ENCODE data around the gene FBRSL1. TPM values are rescaled to one million over a fixed set of nuclear protein-coding genes. Genes with fewer than 3 reads are reported as not detected.

Gene FBRSL1
- total RNA-seq, 1 experiment from 2014 or later = 45.3 TPM

- Histone ChIP-seq H3K4me2 (ENCODE audit: low read length) (peak overlapping the region; percentile 7; the same call in 1 of the 2 replicates), H2AFZ (ENCODE audit: low read length) (no peak overlapping the region), H3K79me2 (ENCODE audit: low read length) (peaks cover 91% of the 10 kb centered on the region), H3K27ac (ENCODE audit: low read length) (no peak overlapping the region), H3K9me2 (replicated peaks; ENCODE audit: low read length) (no peaks in the 10 kb centered on the region), H3K9ac (ENCODE audit: low read length) (no peak overlapping the region), H4K20me1 (ENCODE audit: low read length) (peaks cover 84% of the 10 kb centered on the region), H3K4me1 (ENCODE audit: insufficient read depth, low read length) (peaks cover 19% of the 10 kb centered on the region), H3K36me3 (ENCODE audit: low read depth, low read length) (no peaks in the 10 kb centered on the region), H3K27me3 (ENCODE audit: low read length) (no peaks in the 10 kb centered on the region), H3K4me3 (ENCODE audit: low read length) (no peak overlapping the region), H3F3A (ENCODE audit: low read length, unreplicated experiment) (no peaks in the 10 kb centered on the region), H3K9me3 (ENCODE audit: low read length) (no peaks in the 10 kb centered on the region)
- ChIA-PET CTCF (no interaction called here), POLR2A (ENCODE audit: unreplicated experiment) (no interaction called here)
- BruUV-seq (replicated peaks) = no TSS peak
- peak; percentile 59 for DNase-seq
- intact Hi-C loops (cut with micrococcal nuclease) = no loop called here
- TF ChIP-seq, protein P1, sequence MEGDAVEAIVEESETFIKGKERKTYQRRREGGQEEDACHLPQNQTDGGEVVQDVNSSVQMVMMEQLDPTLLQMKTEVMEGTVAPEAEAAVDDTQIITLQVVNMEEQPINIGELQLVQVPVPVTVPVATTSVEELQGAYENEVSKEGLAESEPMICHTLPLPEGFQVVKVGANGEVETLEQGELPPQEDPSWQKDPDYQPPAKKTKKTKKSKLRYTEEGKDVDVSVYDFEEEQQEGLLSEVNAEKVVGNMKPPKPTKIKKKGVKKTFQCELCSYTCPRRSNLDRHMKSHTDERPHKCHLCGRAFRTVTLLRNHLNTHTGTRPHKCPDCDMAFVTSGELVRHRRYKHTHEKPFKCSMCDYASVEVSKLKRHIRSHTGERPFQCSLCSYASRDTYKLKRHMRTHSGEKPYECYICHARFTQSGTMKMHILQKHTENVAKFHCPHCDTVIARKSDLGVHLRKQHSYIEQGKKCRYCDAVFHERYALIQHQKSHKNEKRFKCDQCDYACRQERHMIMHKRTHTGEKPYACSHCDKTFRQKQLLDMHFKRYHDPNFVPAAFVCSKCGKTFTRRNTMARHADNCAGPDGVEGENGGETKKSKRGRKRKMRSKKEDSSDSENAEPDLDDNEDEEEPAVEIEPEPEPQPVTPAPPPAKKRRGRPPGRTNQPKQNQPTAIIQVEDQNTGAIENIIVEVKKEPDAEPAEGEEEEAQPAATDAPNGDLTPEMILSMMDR (conservative IDR thresholded peaks at IDR 0.05; ENCODE audit: low read depth, low read length) = no peak
- TF ChIP-seq EZH2phosphoT487 (IDR thresholded peaks at IDR 0.05; ENCODE audit: borderline replicate concordance, low read length) (no peak), EZH2 (IDR thresholded peaks at IDR 0.05; ENCODE audit: low read length, unreplicated experiment) (no peak)
- ATAC-seq = peak; percentile 70
Measured at GRCh38 chr12:132503618-132504204, 13.8 kb downstream of the FBRSL1 start.

DNA sequence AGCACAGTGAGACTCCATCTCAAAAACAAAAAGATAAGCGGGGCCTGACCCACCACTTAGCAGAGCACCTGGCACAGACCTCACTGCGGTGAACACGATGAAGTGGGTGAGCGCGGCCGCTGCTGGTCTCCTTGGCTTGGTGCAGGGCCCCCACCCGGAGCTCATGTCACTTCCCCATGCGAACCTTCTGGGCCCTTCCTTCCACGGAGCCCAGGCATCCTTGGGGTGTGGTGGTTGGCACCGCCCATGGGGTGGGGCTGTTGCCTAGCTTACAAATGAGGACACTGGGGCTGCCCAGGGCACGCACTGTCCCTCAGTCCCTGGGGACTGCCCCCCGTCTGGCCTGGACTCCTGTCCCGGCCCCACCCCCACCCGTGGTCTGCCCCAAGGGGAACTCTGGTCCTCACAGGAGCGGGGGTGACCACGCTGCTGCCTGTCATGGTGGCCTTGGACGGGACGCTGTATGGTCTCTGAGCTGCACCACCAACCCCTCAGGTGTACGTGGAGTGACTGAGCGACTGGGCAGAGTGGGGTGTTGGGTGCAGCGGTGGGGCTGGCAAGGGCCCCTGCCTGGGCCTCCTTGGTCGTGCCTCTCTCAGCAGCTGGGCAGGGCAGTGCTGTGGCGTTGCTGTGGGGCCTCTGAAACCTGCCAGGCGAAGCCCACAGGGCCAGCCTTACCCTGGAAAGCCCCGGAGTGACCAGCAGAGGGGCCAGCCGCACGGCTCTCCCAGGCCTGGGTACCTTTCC lies 15.3 kb downstream of the FBRSL1 start:
- Histone ChIP-seq H3K27ac (ENCODE audit: low read length) (no peak overlapping the region), H3K4me3 (ENCODE audit: low read length) (no peak overlapping the region), H3K4me2 (ENCODE audit: low read length) (no peak overlapping the region), H3F3A (ENCODE audit: low read length, unreplicated experiment) (no peaks in the 10 kb centered on the region), H3K36me3 (ENCODE audit: low read depth, low read length) (no peaks in the 10 kb centered on the region), H3K4me1 (ENCODE audit: insufficient read depth, low read length) (peaks cover 19% of the 10 kb centered on the region), H4K20me1 (ENCODE audit: low read length) (peaks cover 72% of the 10 kb centered on the region), H3K9ac (ENCODE audit: low read length) (no peak overlapping the region), H2AFZ (ENCODE audit: low read length) (no peak overlapping the region), H3K9me2 (replicated peaks; ENCODE audit: low read length) (no peaks in the 10 kb centered on the region), H3K27me3 (ENCODE audit: low read length) (no peaks in the 10 kb centered on the region), H3K79me2 (ENCODE audit: low read length) (peaks cover 76% of the 10 kb centered on the region), H3K9me3 (ENCODE audit: low read length) (no peaks in the 10 kb centered on the region)
- TF ChIP-seq EZH2phosphoT487 (IDR thresholded peaks at IDR 0.05; ENCODE audit: borderline replicate concordance, low read length) (no peak), EZH2 (IDR thresholded peaks at IDR 0.05; ENCODE audit: low read length, unreplicated experiment) (no peak)
- TF ChIP-seq, protein P1 (conservative IDR thresholded peaks at IDR 0.05; ENCODE audit: low read depth, low read length) = no peak
- ChIA-PET POLR2A (ENCODE audit: unreplicated experiment) (no interaction called here), CTCF (no interaction called here)
- ATAC-seq = no peak
- BruUV-seq (replicated peaks) = no TSS peak
- intact Hi-C loops (cut with micrococcal nuclease) = no loop called here
- DNase-seq = no peak

DNA sequence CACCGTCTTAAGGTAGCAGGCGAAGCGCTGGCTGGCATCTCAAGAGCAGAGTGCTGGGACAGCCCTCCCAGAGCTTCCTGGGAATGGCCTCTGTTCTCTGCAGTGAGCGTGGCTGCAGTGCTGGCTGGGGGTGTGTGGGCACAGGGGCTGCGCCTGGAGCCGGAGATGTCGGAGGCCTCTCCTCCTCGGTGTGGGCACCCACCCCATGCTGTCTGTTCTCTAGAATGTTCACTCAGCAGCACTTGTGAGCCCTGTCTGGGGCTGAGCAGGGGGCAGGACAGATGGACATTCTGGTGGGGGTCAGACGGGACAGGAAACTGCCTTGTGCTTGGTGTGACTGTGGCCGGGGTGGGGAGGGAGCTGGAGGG lies 15.9 kb downstream of the FBRSL1 start:
- POLR2A ChIA-PET (ENCODE audit: unreplicated experiment) = no interaction called here
- Histone ChIP-seq H3K27ac (ENCODE audit: low read length) (no peak overlapping the region), H2AFZ (ENCODE audit: low read length) (no peak overlapping the region)

More for the DNA sequence above, 15.9 kb downstream of the FBRSL1 start:
- Histone ChIP-seq H3F3A (ENCODE audit: low read length, unreplicated experiment) (no peaks in the 10 kb centered on the region), H3K79me2 (ENCODE audit: low read length) (peaks cover 70% of the 10 kb centered on the region), H3K9me2 (replicated peaks; ENCODE audit: low read length) (no peaks in the 10 kb centered on the region), H3K4me3 (ENCODE audit: low read length) (no peak overlapping the region), H3K9ac (ENCODE audit: low read length) (no peak overlapping the region), H3K27me3 (ENCODE audit: low read length) (no peaks in the 10 kb centered on the region), H4K20me1 (ENCODE audit: low read length) (peaks cover 67% of the 10 kb centered on the region), H3K4me1 (ENCODE audit: insufficient read depth, low read length) (peaks cover 19% of the 10 kb centered on the region), H3K36me3 (ENCODE audit: low read depth, low read length) (no peaks in the 10 kb centered on the region; the same call in 1 of the 2 replicates), H3K9me3 (ENCODE audit: low read length) (no peaks in the 10 kb centered on the region), H3K4me2 (ENCODE audit: low read length) (no peak overlapping the region)
- DNase-seq = no peak
- ATAC-seq = no peak
- CTCF ChIA-PET = no interaction called here
- intact Hi-C loops (cut with micrococcal nuclease) = no loop called here
- no TSS peak for BruUV-seq (replicated peaks)
- TF ChIP-seq EZH2 (IDR thresholded peaks at IDR 0.05; ENCODE audit: low read length, unreplicated experiment) (no peak), EZH2phosphoT487 (IDR thresholded peaks at IDR 0.05; ENCODE audit: borderline replicate concordance, low read length) (no peak)
- TF ChIP-seq, protein P1 (conservative IDR thresholded peaks at IDR 0.05; ENCODE audit: low read depth, low read length) = no peak

All from PC-3 (cell line).